ENCODE results near the gene LPCAT4.

DNA sequence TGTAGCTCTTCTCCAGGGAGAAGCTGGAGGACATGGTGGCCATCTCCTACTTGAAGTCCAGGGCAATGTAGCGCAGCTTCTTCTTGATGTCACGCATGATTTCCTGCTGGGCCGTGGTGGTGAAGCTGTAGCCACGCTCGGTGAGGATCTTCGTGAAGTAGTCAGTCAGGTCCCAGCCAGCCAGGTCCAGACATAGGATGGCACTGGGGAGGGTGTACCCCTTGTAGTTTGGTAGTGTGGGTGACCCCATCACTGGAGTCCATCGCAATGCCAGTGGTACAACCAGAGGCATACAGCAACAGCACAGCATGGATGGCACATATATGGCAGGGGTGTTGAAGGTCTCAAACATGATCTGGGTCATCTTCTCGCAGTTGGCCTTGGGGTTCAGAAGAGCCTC, 7.0 kb upstream of the LPCAT4 start:
- TF ChIP-seq, protein P1, sequence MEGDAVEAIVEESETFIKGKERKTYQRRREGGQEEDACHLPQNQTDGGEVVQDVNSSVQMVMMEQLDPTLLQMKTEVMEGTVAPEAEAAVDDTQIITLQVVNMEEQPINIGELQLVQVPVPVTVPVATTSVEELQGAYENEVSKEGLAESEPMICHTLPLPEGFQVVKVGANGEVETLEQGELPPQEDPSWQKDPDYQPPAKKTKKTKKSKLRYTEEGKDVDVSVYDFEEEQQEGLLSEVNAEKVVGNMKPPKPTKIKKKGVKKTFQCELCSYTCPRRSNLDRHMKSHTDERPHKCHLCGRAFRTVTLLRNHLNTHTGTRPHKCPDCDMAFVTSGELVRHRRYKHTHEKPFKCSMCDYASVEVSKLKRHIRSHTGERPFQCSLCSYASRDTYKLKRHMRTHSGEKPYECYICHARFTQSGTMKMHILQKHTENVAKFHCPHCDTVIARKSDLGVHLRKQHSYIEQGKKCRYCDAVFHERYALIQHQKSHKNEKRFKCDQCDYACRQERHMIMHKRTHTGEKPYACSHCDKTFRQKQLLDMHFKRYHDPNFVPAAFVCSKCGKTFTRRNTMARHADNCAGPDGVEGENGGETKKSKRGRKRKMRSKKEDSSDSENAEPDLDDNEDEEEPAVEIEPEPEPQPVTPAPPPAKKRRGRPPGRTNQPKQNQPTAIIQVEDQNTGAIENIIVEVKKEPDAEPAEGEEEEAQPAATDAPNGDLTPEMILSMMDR (IDR thresholded peaks at IDR 0.05 in 8 of 11, conservative IDR thresholded peaks at IDR 0.05 in 3 of 11): no peak
- TF ChIP-seq POLR2AphosphoS5 (IDR thresholded peaks at IDR 0.05) (no peak), POLR2A (IDR thresholded peaks at IDR 0.05) (no peak)
